Trophoblast cell (in vitro differentiated cells and primary cell): ENCODE measurements around the gene TET3.

Experiments used
- DNase-seq, 2 donors: peaks; one replicate each; pipeline ENCODE4 v3.0.0-alpha.2; 2016
- H2AFZ ChIP-seq: 2 replicates; pipeline ENCODE4 v1.6.1; 2013; ENCODE audit warnings: low read length, moderate library complexity, mild to moderate bottlenecking; ENCODE audit not compliant: insufficient read depth, poor library complexity
- H2AK5ac ChIP-seq: 2 replicates; pipeline ENCODE4 v1.6.1; 2013; ENCODE audit warnings: mild to moderate bottlenecking, low read length
- H2BK120ac ChIP-seq: 2 replicates; pipeline ENCODE4 v1.6.1; 2013; ENCODE audit warnings: low read length, mild to moderate bottlenecking, moderate library complexity; ENCODE audit not compliant: insufficient read depth, poor library complexity
- H2BK12ac ChIP-seq: 2 replicates; pipeline ENCODE4 v1.6.1; 2013; ENCODE audit warnings: mild to moderate bottlenecking, low read length, moderate library complexity
- H2BK5ac ChIP-seq: 2 replicates; pipeline ENCODE4 v1.6.1; 2013; ENCODE audit warnings: low read length, low read depth, moderate library complexity, mild to moderate bottlenecking; ENCODE audit not compliant: poor library complexity
- H3K14ac ChIP-seq: 2 replicates; pipeline ENCODE4 v1.6.1; 2013; ENCODE audit warnings: mild to moderate bottlenecking, low read length
- H3K18ac ChIP-seq: 2 replicates; pipeline ENCODE4 v1.6.1; 2013; ENCODE audit warnings: mild to moderate bottlenecking, low read length
- H3K23ac ChIP-seq: 2 replicates; pipeline ENCODE4 v1.6.1; 2013; ENCODE audit warnings: low read length
- H3K27ac ChIP-seq: 2 replicates; pipeline ENCODE4 v1.5.1; 2013; ENCODE audit warnings: low read depth, mild to moderate bottlenecking, inconsistent platforms, low read length, moderate library complexity
- H3K27me3 ChIP-seq: 2 replicates; pipeline ENCODE4 v1.6.1; 2013; ENCODE audit warnings: inconsistent platforms, mild to moderate bottlenecking, low read length, moderate library complexity; ENCODE audit not compliant: insufficient read depth
- H3K36me3 ChIP-seq, 2 experiments: 1 replicate in 1 of 2; 2 replicates in 1 of 2; pipeline ENCODE4 v1.6.1; 2013; ENCODE audit warnings: low read length in 2 of 2, mild to moderate bottlenecking in 2 of 2, moderate library complexity in 1 of 2; ENCODE audit not compliant: insufficient read depth in 2 of 2, control insufficient read depth in 1 of 2
- H3K4ac ChIP-seq: 2 replicates; pipeline ENCODE4 v1.6.1; 2013; ENCODE audit warnings: low read depth, mild to moderate bottlenecking, low read length, moderate library complexity
- H3K4me1 ChIP-seq, 2 experiments: 1 replicate in 1 of 2; 2 replicates in 1 of 2; pipeline ENCODE4 v1.6.1; 2013; ENCODE audit warnings: low read length in 2 of 2, mild to moderate bottlenecking in 2 of 2, moderate library complexity in 1 of 2; ENCODE audit not compliant: insufficient read depth in 2 of 2, control insufficient read depth in 1 of 2
- H3K4me2 ChIP-seq: 2 replicates; pipeline ENCODE4 v1.6.1; 2013; ENCODE audit warnings: inconsistent platforms, mild to moderate bottlenecking, low read length, moderate library complexity
- H3K4me3 ChIP-seq: 2 replicates; pipeline ENCODE4 v1.5.1; 2013; ENCODE audit warnings: mild to moderate bottlenecking, low read depth, low read length, inconsistent platforms
- H3K79me1 ChIP-seq: one replicate; pipeline ENCODE4 v1.6.1; 2013; ENCODE audit warnings: low read length
- H3K79me2 ChIP-seq: 2 replicates; pipeline ENCODE4 v1.6.1; 2013; ENCODE audit warnings: low read length, mild to moderate bottlenecking; ENCODE audit not compliant: control insufficient read depth, insufficient read depth, poor library complexity
- H3K9ac ChIP-seq: 2 replicates; pipeline ENCODE4 v1.6.1; 2013; ENCODE audit warnings: mild to moderate bottlenecking, low read length
- H3K9me3 ChIP-seq: 2 replicates; pipeline ENCODE4 v1.6.1; 2013; ENCODE audit warnings: low read depth, mild to moderate bottlenecking, control low read depth, inconsistent platforms, low read length; ENCODE audit not compliant: insufficient read depth
- H4K12ac ChIP-seq: 2 replicates; pipeline ENCODE4 v1.6.1; 2013; ENCODE audit warnings: low read depth, mild to moderate bottlenecking, low read length, moderate library complexity
- H4K8ac ChIP-seq: 2 replicates; pipeline ENCODE4 v1.6.1; 2013; ENCODE audit warnings: low read depth, mild to moderate bottlenecking, low read length, moderate library complexity
- H4K91ac ChIP-seq: one replicate; pipeline ENCODE4 v1.6.1; 2013; ENCODE audit warnings: low read depth, mild to moderate bottlenecking, low read length, moderate library complexity
- WGBS: extraction: QIAGEN DNeasy Blood & Tissue Kit; methylation state at CpG from one replicate; pipeline ENCODE4 v1.1.7; 2013; ENCODE audit warnings: missing lambda C conversion rate; ENCODE audit not compliant: insufficient read length, insufficient coverage; ENCODE audit errors: extremely low coverage; 5-methylcytosine and 5-hydroxymethylcytosine counted together

Gene TET3

DNA sequence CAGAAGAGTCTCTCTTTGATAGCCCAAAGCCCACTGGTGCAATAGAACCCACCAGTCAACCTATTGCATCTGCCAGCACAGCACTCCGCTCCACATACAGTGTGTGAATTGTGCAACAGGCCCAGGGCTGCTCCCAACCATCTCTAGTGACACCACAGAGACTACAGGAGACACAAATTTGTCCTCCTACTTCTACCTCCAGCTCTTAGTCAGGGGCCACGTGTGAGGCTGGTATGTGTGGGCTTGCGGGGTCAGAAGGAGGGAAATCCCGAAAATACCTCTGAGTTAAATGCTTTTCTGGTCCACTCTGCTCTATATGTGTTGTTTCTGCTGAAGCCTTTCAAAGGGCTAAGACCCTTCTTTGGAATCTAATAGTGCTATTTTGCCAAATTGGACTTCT, 40.0 kb upstream of the TET3 start:
- WGBS, result no CpG with 5 or more reads among the region's 4 CpGs
- Histone ChIP-seq H3K79me1 (no peaks in the 10 kb centered on the region), H2BK5ac (no peak overlapping the region), H2AFZ (no peak overlapping the region), H3K23ac (no peak overlapping the region), H2BK12ac (no peak overlapping the region), H4K8ac (no peak overlapping the region), H3K9me3 (no peaks in the 10 kb centered on the region), H3K4me2 (no peak overlapping the region), H3K36me3 (peaks cover 9 to 22% of the 10 kb centered on the region in 2 experiments), H4K12ac (no peak overlapping the region), H3K27me3 (no peaks in the 10 kb centered on the region), H3K9ac (no peak overlapping the region), H3K4me3 (no peak overlapping the region), H2AK5ac (no peak overlapping the region), H3K4ac (no peak overlapping the region), H3K27ac (no peak overlapping the region), H3K14ac (no peak overlapping the region), H4K91ac (no peak overlapping the region), H3K18ac (no peak overlapping the region), H2BK120ac (no peak overlapping the region), H3K79me2 (no peaks in the 10 kb centered on the region), H3K4me1 (peaks cover 0 to 2% of the 10 kb centered on the region in 2 experiments)
- peak; percentile 56 to 74 for DNase-seq

DNA sequence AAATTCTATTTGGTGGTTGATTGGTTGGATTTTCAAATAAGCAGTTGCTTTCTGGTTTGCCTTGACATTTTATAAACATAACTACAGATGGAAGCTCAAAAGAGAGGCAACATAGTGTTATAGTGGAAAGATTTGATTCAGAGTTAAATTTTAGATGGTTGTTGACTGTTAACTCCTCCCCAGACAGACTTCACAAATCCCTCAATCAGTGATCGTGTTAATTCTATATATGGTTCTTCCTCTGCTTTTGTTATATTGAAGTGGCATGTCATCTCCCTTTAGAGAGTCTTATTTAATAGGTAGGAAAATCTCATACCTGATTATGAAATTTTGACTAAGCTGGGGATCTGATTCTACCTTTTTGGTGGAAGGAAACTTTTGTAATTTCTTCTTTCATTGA, 38.5 kb upstream of the TET3 start:
- Histone ChIP-seq H3K79me1 (no peaks in the 10 kb centered on the region), H3K4me2 (no peak overlapping the region), H3K14ac (no peak overlapping the region), H3K27me3 (no peaks in the 10 kb centered on the region), H4K91ac (no peak overlapping the region), H2AK5ac (no peak overlapping the region), H3K79me2 (no peaks in the 10 kb centered on the region), H3K23ac (no peak overlapping the region), H3K9me3 (no peaks in the 10 kb centered on the region), H3K36me3 (peaks cover 14 to 29% of the 10 kb centered on the region in 2 experiments), H3K9ac (no peak overlapping the region), H3K4me1 (peaks cover 0 to 2% of the 10 kb centered on the region in 2 experiments), H3K4me3 (no peak overlapping the region), H2BK120ac (no peak overlapping the region), H3K27ac (no peak overlapping the region), H2AFZ (no peak overlapping the region), H4K8ac (no peak overlapping the region), H2BK12ac (no peak overlapping the region), H3K4ac (no peak overlapping the region), H3K18ac (no peak overlapping the region), H4K12ac (no peak overlapping the region), H2BK5ac (no peak overlapping the region)
- DNase-seq, result no peak
- WGBS, result no CpG with 5 or more reads among the region's 1 CpG

DNA sequence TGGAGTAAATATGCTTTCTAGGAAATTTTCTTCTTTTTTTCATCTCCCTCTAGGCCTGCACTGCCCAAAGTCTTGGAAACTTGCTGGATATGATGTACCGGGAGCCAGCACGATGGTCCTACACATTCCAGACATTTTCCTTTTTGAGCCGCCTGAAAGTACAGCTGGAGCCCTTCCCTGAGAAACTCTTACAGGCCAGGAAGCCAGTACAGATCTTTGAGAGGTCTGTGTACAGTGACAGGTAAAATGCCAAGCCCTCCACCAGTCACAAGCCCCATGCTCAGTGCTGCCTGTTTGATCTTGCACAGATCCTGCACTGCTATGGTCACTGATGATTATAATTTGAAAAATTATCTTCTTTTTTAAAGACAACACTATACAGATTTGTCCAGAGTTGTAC, 38.0 kb upstream of the TET3 start:
- Histone ChIP-seq H3K4ac (no peak overlapping the region), H3K9ac (no peak overlapping the region), H4K8ac (no peak overlapping the region), H3K14ac (no peak overlapping the region), H3K18ac (no peak overlapping the region), H3K79me2 (no peaks in the 10 kb centered on the region), H2BK120ac (no peak overlapping the region), H3K27me3 (no peaks in the 10 kb centered on the region), H3K27ac (no peak overlapping the region), H3K36me3 (peaks cover 17 to 32% of the 10 kb centered on the region in 2 experiments), H4K91ac (no peak overlapping the region), H3K4me2 (no peak overlapping the region), H3K9me3 (no peaks in the 10 kb centered on the region), H2AK5ac (no peak overlapping the region), H3K79me1 (no peaks in the 10 kb centered on the region), H2BK5ac (no peak overlapping the region), H3K4me1 (peaks cover 0 to 2% of the 10 kb centered on the region in 2 experiments), H2AFZ (no peak overlapping the region), H2BK12ac (no peak overlapping the region), H3K4me3 (no peak overlapping the region), H3K23ac (no peak overlapping the region), H4K12ac (no peak overlapping the region)
- DNase-seq, result no peak
- no CpG with 5 or more reads among the region's 3 CpGs for WGBS

DNA sequence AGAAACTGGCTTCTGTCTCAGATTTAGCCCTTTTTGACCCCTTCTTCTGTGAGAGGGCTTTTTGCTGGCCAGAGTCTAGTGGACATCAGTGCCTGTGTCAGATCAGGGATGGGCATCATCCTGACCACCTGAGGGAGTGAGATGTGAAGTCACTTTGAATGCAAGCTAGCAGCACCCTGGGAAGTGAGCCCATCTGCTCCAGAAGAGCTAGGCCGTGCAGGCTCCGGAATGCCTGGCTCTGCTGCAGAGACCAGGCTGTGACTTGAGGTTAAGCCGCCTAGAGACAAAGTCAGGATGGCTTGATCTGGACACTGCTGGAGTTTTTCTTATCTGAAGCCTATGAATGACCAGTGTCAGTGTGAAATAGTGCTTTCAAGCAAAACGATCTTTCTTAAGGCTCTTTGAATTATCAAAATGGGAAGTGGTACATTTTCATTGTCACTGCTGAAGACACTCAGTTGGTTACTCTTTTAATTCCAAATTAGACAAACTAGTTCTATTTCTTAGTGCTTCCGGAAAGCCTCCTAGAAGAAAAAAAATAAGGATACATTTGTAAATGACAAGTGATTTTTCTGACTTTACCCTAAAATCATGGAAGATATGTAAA, 37.2 kb upstream of the TET3 start:
- H3K9me3 ChIP-seq, result no peaks in the 10 kb centered on the region
- H3K36me3 ChIP-seq, result peaks cover 20 to 40% of the 10 kb centered on the region in 2 experiments
- no peak overlapping the region for H4K91ac ChIP-seq
- H3K14ac ChIP-seq, result no peak overlapping the region
- H3K79me2 ChIP-seq, result no peaks in the 10 kb centered on the region
- H2BK12ac ChIP-seq, result no peak overlapping the region
- no peak overlapping the region for H3K27ac ChIP-seq
- H3K79me1 ChIP-seq, result no peaks in the 10 kb centered on the region
- WGBS, result no CpG with 5 or more reads among the region's 5 CpGs
- H2BK120ac ChIP-seq, result no peak overlapping the region
- H3K9ac ChIP-seq, result no peak overlapping the region
- no peak overlapping the region for H2AFZ ChIP-seq
- H2AK5ac ChIP-seq, result no peak overlapping the region
- H2BK5ac ChIP-seq, result no peak overlapping the region
- H4K8ac ChIP-seq, result no peak overlapping the region
- no peak overlapping the region for H3K4me2 ChIP-seq
- no peak for DNase-seq
- H3K4me1 ChIP-seq, result peaks cover 0 to 2% of the 10 kb centered on the region in 2 experiments
- no peak overlapping the region for H4K12ac ChIP-seq
- H3K23ac ChIP-seq, result no peak overlapping the region
- H3K18ac ChIP-seq, result peak overlapping the region; percentile 29
- H3K4ac ChIP-seq, result no peak overlapping the region
- H3K4me3 ChIP-seq, result no peak overlapping the region
- H3K27me3 ChIP-seq, result no peaks in the 10 kb centered on the region
